ENCODE measurements around the gene MORN4. TPM values are rescaled to one million over a fixed set of nuclear protein-coding genes. Genes with fewer than 3 reads are reported as not detected.
A peak's percentile ranks its signal among the peaks of the same experiment; 100 is the strongest.
"Not testable (repeated sequence)": the region's sequence is repeated elsewhere in the genome, so short reads cannot be mapped to it uniquely, and the experiment has no call there.

The MORN4 gene
- total RNA-seq, 2 donors from 2014 or later: 1.6 to 2.7 TPM

GRCh38 chr10:97650726-97651125 lies 17.4 kb upstream of the MORN4 start:
- Mint-ChIP-seq H3K36me3 (peaks cover 12% of the 10 kb centered on the region), H3K27ac (no peak overlapping the region)
- DNase-seq (ENCODE audit: low spot score): no peak

DNA sequence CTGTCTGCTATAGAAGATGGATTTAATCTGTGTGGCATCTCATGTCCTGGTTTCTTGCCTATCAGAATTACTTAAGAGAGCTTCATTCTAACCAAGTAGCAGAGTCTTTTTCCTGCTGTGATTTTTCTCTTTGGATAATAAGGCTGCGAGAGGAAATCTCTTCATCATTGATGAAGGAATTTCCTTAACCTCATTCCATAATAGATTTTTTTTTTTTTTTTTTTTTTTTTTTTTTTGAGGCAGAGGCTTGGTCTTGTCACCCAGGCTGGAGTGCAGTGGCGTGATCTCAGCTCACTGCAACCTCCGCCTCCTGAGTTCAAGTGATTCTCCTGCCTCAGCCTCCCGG lies 16.1 kb upstream of the MORN4 start:
- H3K9me3 Mint-ChIP-seq; H3K27me3 Mint-ChIP-seq; DNase-seq (ENCODE audit: low spot score); ATAC-seq: not testable (repeated sequence)
- Mint-ChIP-seq H3K27ac (peak overlapping the region; percentile 92 to 96), H3K4me1 (ENCODE audit: low read depth in 2 of 2) (peaks cover 18 to 25% of the 10 kb centered on the region in 2 donors), H3K4me3 (peak overlapping the region; percentile 80), H3K36me3 (peaks cover 12% of the 10 kb centered on the region)

More at GRCh38 chr10:97650726-97651125, 17.4 kb upstream of the MORN4 start:
- H3K27me3 Mint-ChIP-seq: no peaks in the 10 kb centered on the region
- ATAC-seq: no peak
- no peak overlapping the region for H3K4me3 Mint-ChIP-seq
- H3K9me3 Mint-ChIP-seq: no peaks in the 10 kb centered on the region
- peaks cover 18 to 25% of the 10 kb centered on the region in 2 donors for H3K4me1 Mint-ChIP-seq (ENCODE audit: low read depth in 2 of 2)

DNA sequence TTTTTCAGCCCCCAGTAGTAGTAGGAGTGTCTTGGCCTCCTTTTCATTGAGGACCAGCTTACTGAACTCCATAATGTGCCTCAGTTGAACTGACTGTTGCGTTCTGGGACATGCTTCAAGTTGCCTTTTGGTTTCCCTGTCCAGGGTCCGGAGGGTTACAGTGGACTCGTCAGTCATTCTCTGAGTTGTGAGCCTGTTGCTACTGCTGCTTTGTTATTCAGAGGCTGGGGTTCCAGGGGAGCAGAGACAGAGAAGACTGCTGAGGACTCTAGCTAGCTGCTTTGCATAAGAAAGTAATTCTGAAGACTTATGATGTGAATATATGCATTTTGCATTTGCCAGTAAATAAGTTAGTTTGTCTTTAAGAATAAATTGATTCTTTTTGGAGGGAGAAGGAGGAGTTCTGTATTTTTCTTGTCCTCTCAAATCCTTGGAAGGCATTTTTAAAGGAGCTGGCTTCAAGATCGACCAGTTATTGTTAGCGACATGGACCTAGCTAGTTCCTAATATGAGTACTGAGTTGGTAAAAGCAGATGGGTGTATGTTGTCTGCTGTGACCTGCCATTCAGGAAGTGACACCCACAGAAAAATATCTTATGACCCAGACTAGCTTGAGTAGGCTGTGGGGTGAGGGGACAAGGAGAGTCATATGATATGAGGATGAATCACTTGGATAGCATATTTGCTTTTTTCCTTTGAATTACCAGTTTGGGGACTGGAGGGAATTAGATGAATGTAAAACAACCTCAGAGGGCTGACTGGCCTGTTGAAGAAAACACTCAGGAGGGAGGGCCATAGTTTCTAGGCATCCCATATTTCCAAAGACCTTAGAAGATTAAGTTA lies 15.5 kb upstream of the MORN4 start:
- H3K9me3 Mint-ChIP-seq: no peaks in the 10 kb centered on the region
- ATAC-seq (peak; percentile 98 to 100), DNase-seq (ENCODE audit: low spot score) (peak; percentile 77)
- H3K27me3 Mint-ChIP-seq: no peaks in the 10 kb centered on the region
- H3K36me3 Mint-ChIP-seq: peaks cover 10% of the 10 kb centered on the region
- peak overlapping the region; percentile 92 to 96 for H3K27ac Mint-ChIP-seq
- peaks cover 18 to 21% of the 10 kb centered on the region in 2 donors for H3K4me1 Mint-ChIP-seq (ENCODE audit: low read depth in 2 of 2)
- peak overlapping the region; percentile 80 for H3K4me3 Mint-ChIP-seq

- DNase-seq (ENCODE audit: low spot score) (no peak), ATAC-seq (no peak)
- H3K4me3 Mint-ChIP-seq: no peak overlapping the region
- H3K4me1 Mint-ChIP-seq (ENCODE audit: low read depth in 2 of 2): peaks cover 27 to 30% of the 10 kb centered on the region in 2 donors
- H3K27me3 Mint-ChIP-seq: no peaks in the 10 kb centered on the region
- H3K27ac Mint-ChIP-seq: peak overlapping the region; percentile 92 to 96
- H3K9me3 Mint-ChIP-seq: no peaks in the 10 kb centered on the region
- no peaks in the 10 kb centered on the region for H3K36me3 Mint-ChIP-seq
Observed at GRCh38 chr10:97647556-97647955, 14.3 kb upstream of the MORN4 start.

DNA sequence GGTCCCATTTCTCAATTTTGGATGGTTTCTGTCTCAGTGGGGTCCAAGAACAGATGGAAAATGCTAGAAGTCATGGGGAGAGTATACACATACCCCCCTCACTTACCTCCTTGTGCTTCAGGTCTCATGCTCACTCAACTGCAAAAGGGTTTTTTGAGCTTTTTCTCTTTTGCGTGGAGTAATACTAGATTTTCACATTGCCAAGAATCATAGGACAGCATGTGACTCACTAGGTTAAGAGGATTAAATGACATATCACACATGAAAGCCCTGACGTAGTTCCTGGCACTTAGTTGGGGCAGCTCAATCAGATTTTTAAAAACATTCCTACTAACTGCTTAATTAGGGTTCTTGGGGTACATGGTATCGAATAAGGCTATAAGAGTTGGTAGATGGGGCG lies 11.6 kb upstream of the MORN4 start:
- H3K27me3 Mint-ChIP-seq: no peaks in the 10 kb centered on the region
- ATAC-seq (no peak), DNase-seq (ENCODE audit: low spot score) (no peak)
- H3K36me3 Mint-ChIP-seq: no peaks in the 10 kb centered on the region
- peaks cover 39 to 44% of the 10 kb centered on the region in 2 donors for H3K4me1 Mint-ChIP-seq (ENCODE audit: low read depth in 2 of 2)
- no peak overlapping the region for H3K4me3 Mint-ChIP-seq
- H3K9me3 Mint-ChIP-seq: no peaks in the 10 kb centered on the region
- H3K27ac Mint-ChIP-seq: no peak overlapping the region

DNA sequence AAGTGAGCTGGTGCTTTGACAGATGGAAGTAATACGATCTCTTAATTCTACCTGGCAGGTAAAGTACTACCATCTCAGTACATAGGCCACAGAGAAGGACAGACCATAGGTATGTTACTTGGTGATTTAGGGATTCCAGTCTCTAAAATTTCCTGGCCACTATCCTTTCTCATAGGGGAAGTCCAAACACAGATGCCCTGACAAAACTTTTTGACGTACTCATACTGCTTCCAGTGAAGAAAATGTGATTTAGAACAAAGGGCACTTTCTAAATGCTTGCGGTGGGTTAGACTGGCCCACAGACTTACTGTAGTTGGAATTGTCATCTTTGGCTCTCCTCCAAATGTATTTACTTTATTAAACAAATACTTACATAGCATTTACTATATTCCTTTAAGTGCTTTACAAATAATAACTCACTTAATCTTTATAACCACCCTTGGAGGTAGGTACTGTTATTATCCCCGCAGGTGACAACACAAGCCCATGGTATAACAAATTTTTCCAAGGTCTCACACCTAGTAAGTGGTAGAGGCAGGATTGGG lies 10.2 kb upstream of the MORN4 start:
- Mint-ChIP-seq H3K9me3 (no peaks in the 10 kb centered on the region), H3K4me1 (ENCODE audit: low read depth in 2 of 2) (peaks cover 30 to 36% of the 10 kb centered on the region in 2 donors), H3K27me3 (no peaks in the 10 kb centered on the region), H3K36me3 (no peaks in the 10 kb centered on the region), H3K27ac (peak overlapping the region in 1 of 2 donors; percentile 81), H3K4me3 (peak overlapping the region; percentile 96)
- ATAC-seq: no peak
- no peak for DNase-seq (ENCODE audit: low spot score)

GRCh38 chr10:97642471-97643159 lies 9.3 kb upstream of the MORN4 start:
- H3K36me3 Mint-ChIP-seq; ATAC-seq; DNase-seq (ENCODE audit: low spot score); H3K9me3 Mint-ChIP-seq; H3K27me3 Mint-ChIP-seq: not testable (repeated sequence)
- peak overlapping the region; percentile 52 to 90 for H3K27ac Mint-ChIP-seq
- peak overlapping the region; percentile 96 for H3K4me3 Mint-ChIP-seq
- peaks cover 26 to 30% of the 10 kb centered on the region in 2 donors for H3K4me1 Mint-ChIP-seq (ENCODE audit: low read depth in 2 of 2)

DNA sequence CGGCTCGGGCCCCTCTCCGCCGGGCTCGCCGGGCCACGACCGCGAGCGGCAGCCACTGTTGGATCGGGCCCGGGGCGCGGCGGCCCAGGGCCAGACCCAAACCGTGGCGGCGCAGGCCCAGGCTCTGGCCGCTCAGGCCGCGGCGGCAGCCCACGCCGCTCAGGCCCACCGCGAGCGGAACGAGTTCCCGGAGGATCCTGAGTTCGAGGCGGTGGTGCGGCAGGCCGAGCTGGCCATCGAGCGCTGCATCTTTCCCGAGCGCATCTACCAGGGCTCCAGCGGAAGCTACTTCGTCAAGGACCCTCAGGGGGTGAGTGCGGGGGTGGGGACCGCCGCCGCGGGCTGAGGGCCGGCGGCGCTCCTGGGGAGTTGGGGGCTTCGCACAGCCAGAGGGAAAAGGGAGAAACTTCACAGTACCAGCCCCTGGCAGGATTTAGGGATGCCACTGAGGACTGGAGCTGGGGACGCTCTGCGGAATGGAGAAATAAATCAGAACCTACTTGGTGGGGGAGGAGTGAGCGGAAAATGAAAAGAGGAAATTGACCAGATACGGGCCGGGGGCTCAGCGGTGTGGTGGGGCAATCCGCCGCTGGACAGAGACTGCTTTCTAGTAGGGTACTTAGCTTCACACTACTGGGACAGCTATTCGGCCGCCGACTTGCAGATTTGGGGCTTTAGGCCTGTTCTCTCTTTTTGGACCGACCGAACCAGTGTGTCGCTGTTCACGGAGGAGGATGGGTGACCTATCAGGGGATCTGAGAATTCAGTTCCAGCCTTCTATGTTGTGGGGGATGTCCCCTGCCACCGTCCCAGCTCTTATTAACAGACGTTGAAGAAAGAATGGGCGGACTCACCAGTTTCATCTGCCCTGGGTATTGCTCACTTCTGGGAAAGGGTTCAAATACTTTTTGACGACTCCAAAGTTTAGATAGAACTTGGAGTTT lies 7.8 kb upstream of the MORN4 start:
- Mint-ChIP-seq H3K4me1 (ENCODE audit: low read depth in 2 of 2) (peaks cover 23 to 25% of the 10 kb centered on the region in 2 donors), H3K4me3 (peak overlapping the region; percentile 96), H3K27ac (peak overlapping the region; percentile 72 to 90), H3K27me3 (no peaks in the 10 kb centered on the region), H3K9me3 (no peaks in the 10 kb centered on the region), H3K36me3 (no peaks in the 10 kb centered on the region)
- ATAC-seq (peak; percentile 1 to 44), DNase-seq (ENCODE audit: low spot score) (no peak)

GRCh38 chr10:97640174-97640867 lies 7.0 kb upstream of the MORN4 start, which contains the start of gene PI4K2A:
Gene PI4K2A, plus strand, starts transcription at chr10:97640671. Its CDS starts 72 bp downstream, at chr10:97640743.
- Mint-ChIP-seq H3K9me3 (no peaks in the 10 kb centered on the region), H3K36me3 (no peaks in the 10 kb centered on the region), H3K4me3 (peak within 1 kb of the TSS; percentile 96), H3K27ac (peak within 1 kb of the TSS; percentile 72 to 90), H3K4me1 (ENCODE audit: low read depth in 2 of 2) (peaks cover 23 to 25% of the 10 kb centered on the region in 2 donors), H3K27me3 (no peaks in the 10 kb centered on the region)
- DNase-seq (ENCODE audit: low spot score) (peak; percentile 99), ATAC-seq (peak; percentile 99 to 100)

DNA sequence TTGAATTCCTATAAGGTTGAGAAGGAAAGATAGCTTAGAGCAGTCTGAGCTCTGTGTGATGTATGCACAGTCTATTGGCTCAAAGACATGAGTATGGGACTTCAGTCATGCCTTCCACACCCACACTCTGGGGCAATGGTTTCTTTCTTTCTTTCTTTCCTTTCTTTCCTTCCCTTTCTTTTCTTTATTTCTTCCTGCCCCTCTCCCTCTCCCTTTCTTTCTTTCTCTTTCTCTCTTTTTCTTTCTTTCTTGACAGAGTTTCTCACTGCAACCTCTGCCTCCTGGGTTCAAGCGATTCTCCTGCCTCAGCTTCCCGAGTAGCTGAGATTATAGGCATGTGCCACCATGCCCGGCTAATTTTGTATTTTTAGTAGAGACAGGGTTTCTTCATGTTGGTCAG lies 5.8 kb upstream of the MORN4 start:
- not testable (repeated sequence) for DNase-seq (ENCODE audit: low spot score); H3K36me3 Mint-ChIP-seq; H3K4me3 Mint-ChIP-seq; H3K9me3 Mint-ChIP-seq; H3K27me3 Mint-ChIP-seq; ATAC-seq; H3K27ac Mint-ChIP-seq
- H3K4me1 Mint-ChIP-seq (ENCODE audit: low read depth in 2 of 2): peaks cover 23 to 25% of the 10 kb centered on the region in 2 donors

GRCh38 chr10:97635577-97635976 lies 2.3 kb upstream of the MORN4 start:
- no peaks in the 10 kb centered on the region for H3K27me3 Mint-ChIP-seq
- ATAC-seq (no peak), DNase-seq (ENCODE audit: low spot score) (no peak)
- H3K9me3 Mint-ChIP-seq: no peaks in the 10 kb centered on the region
- H3K27ac Mint-ChIP-seq: no peak overlapping the region
- H3K36me3 Mint-ChIP-seq: no peaks in the 10 kb centered on the region
- peaks cover 13 to 20% of the 10 kb centered on the region in 2 donors for H3K4me1 Mint-ChIP-seq (ENCODE audit: low read depth in 2 of 2)
- no peak overlapping the region for H3K4me3 Mint-ChIP-seq

GRCh38 chr10:97633921-97634320 lies 621 bp upstream of the MORN4 start:
- no peaks in the 10 kb centered on the region for H3K9me3 Mint-ChIP-seq

More at GRCh38 chr10:97633921-97634320, 621 bp upstream of the MORN4 start:
- H3K4me1 Mint-ChIP-seq (ENCODE audit: low read depth in 2 of 2): peaks cover 12 to 16% of the 10 kb centered on the region in 2 donors
- H3K27me3 Mint-ChIP-seq: no peaks in the 10 kb centered on the region
- peak in 1 of 2 donors; percentile 43 for ATAC-seq
- DNase-seq (ENCODE audit: low spot score): no peak
- H3K27ac Mint-ChIP-seq: peak overlapping the region; percentile 74 to 89
- H3K4me3 Mint-ChIP-seq: peak overlapping the region; percentile 92
- no peaks in the 10 kb centered on the region for H3K36me3 Mint-ChIP-seq

Data from natural killer cell treated with Interleukin-12 subunit alpha and Interleukin-12 subunit beta and Interleukin-15 and Interleukin-18, amount 100 ng/mL, for 72 hours (primary cell).